HG02623 (cell line): ENCODE measurements around the gene TEN1.
"Not testable (repeated sequence)": the region's sequence is repeated elsewhere in the genome, so short reads cannot be mapped to it uniquely, and the experiment has no call there.

Experiments used
- ATAC-seq: cut with Tn5 transposase; IDR thresholded peaks from one replicate; pipeline ENCODE4 v1.9.1; 2021; ENCODE audit warnings: moderate library complexity; ENCODE audit not compliant: unreplicated experiment

Gene TEN1

GRCh38 chr17:76024353-76024752 lies 45.3 kb downstream of the TEN1 start:
- ATAC-seq: no peak

- no peak for ATAC-seq
These were observed 46.3 kb downstream of the TEN1 start for GRCh38 chr17:76025294-76025693.

DNA sequence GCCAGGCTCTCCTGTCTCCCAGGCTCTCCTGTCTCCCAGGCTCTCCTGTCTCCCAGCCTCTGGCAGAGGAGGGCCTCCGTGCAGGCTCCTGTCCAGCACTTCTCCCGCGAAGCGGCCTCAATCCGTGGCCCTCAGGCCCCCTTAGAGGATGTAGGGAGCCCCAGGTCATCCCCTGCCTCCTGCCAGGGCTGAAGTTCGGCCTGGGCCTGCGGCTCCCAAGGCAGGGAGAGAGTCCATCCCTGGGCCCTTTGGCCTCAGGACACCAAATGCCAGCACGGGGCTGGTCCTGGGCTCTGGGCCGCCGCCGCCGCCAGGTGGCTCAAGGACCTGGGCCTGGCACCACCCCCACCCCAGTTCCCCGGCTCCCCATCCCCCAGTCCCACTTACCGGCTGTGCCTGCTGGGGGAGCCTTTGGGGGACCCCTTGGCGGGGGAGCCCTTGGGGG lies 47.7 kb downstream of the TEN1 start:
- ATAC-seq: no peak

- no peak for ATAC-seq
These were observed 48.3 kb downstream of the TEN1 start, which contains the start of gene EVPL for GRCh38 chr17:76027159-76027839. Gene EVPL (minus strand): TSS chr17:76027306. CDS start chr17:76027198, 108 bp downstream.

GRCh38 chr17:76032073-76032779 lies 53.2 kb downstream of the TEN1 start:
- no peak for ATAC-seq

- ATAC-seq: no peak
These were observed 53.7 kb downstream of the TEN1 start for GRCh38 chr17:76032780-76033108.

DNA sequence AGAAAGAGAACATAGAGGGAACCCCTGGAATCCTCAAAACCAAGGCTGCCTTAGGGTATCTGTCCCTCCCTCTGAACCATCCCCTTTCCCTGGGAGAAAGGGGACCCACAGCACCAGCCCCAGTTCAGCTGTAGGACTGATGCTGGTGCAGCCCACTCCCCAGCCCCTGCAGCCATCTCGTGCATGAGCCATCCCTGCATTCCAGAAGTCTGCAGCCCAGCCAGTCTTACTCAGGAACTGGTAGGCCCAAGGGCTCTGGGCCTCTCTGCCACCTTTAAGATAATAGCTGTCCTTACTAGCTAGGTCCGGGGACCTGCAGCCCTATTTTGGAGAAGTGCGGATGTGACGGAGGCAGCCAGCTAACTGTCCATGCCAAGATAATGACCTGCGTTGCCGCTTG lies 54.1 kb downstream of the TEN1 start:
- no peak for ATAC-seq

- ATAC-seq: no peak
These were observed 55.6 kb downstream of the TEN1 start for GRCh38 chr17:76034428-76035350.

DNA sequence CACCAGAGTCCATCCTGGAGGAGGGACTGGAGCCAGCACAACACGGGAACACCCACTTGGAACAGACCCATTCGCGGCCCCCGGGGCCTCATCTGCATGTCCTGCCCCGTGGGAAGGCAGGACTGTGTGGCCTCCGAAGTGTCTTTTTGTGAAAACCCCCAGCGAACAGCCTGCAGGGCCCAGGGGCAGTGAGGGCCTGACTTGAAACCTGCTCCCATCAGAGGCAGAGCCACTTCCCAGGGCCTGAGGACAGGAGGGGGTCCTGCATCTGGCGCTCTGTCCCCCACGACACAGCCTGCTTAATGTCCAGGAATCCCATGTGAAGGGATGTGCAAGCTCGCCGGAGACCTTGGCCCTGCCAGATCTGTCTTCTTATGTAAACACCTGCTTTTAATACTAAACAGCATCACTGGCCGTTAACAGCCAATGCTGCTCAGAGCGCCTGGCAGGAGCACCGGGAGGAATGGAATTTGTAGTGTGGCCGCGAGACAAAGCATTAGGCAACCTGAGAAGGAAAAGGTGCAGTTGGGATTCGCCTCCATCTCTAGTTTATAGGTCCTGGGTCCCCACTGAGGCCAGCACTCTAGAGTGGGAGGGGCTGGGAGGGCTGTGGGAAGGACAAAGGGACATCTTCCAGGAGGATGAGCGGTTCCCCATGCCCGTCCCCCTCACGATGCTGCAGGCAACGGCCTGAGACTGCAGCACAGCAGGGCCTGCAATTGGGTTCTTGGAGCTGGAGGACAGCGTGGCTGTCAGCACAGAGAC lies 57.6 kb downstream of the TEN1 start:
- ATAC-seq: no peak

DNA sequence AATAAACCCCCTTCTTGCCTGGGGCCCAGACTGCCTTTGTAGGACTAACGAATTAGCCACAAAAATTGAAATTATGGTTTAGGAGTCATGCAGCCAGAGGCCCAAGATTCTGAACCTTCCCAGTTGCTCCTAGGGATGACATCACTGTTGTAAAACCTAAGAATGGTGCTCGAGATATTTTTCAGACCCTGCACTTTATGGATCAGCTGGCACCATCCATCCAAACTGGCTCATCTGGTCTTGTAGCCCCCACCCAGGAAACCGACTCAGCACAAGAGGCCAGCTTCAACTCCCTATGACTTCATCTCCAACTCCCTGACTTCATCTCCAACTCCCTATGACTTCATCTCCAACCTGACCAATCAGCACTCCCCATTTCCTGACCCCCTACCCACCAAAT lies 59.0 kb downstream of the TEN1 start:
- no peak for ATAC-seq

- ATAC-seq: no peak
These were observed 60.1 kb downstream of the TEN1 start for GRCh38 chr17:76039121-76039520.

DNA sequence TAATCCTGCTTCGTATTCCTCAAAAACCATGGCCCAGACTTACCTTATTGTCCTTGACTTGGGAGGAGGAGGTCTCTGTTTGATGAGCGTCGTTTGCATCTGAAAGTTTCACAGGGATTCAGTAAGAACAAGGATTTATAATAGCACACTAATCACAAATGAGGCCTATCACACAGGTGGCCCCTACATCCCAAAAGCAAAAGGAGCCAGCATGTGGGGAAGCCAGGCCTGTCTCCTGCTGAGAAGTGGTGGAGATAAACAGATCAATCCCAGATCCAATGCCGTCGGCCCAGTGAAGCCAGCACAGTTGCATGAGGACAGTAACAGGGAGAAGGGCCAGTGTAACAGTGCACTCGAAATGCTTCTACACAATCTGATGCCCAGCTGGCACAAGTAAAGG lies 61.3 kb downstream of the TEN1 start:
- ATAC-seq: no peak

DNA sequence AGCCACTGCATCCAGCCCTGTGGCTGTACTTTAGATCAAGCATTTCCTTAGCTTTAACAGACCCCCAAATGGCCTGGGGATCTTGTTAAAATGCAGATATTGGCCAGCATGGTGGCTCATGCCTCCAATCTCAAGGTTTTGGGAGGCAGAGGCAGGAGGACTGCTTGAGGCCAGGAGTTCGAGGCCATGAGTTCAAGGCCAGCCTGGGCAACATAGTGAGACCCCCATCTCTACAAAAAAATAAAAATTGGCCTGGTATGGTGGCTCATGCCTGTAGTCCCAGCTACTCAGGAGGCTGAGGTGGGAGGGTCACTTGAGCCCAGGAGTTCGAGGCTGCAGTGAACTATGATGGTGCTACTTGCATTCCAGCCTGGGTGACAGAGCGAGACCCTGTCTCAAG lies 63.8 kb downstream of the TEN1 start:
- ATAC-seq: not testable (repeated sequence)

DNA sequence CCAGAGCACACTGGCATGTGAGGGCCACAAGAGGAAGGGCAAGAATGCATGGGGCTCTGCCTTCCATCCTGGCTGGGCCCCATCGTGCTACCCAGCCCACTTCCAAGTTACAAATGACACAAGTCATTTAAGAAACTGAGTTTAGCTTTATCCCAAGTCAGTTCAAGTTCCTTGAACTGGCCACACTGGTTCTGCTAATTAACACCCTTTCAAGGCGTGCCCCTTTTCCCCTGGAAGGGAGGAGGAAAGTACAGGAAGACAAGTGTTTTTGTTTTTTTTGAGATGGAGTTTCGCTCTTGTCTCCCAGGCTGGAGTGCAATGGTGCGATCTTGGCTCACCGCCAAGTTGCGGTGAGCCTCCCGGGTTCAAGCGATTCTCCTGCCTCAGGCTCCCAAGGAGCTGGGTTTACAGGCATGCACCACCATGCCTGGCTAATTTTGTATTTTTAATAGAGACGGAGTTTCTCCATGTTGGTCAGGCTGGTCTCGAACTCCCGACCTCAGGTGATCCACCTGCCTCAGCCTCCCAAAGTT lies 65.5 kb downstream of the TEN1 start:
- ATAC-seq: not testable (repeated sequence)

DNA sequence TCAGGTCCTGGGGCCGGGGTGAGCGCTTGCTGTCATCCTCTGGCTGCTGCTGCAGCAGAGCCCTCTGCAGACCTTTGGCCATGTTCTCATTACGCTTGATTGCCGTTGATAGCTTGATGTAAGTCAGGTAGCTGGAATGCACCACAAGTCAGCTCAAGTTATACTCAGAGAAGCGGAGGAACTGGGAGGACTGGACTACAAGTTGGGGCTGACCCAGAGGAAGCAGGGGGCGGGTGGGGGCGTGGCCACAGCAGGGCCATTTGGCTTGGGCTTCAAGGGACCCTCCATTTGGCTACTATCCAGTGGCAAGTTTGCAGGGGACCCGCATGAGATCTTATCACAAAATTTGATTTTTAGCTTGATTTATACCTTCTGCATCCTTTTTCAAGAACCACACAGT lies 67.0 kb downstream of the TEN1 start:
- no peak for ATAC-seq

GRCh38 chr17:76048025-76048605 lies 69.1 kb downstream of the TEN1 start:
- ATAC-seq: no peak

GRCh38 chr17:76048711-76049110 lies 69.7 kb downstream of the TEN1 start:
- ATAC-seq: no peak

DNA sequence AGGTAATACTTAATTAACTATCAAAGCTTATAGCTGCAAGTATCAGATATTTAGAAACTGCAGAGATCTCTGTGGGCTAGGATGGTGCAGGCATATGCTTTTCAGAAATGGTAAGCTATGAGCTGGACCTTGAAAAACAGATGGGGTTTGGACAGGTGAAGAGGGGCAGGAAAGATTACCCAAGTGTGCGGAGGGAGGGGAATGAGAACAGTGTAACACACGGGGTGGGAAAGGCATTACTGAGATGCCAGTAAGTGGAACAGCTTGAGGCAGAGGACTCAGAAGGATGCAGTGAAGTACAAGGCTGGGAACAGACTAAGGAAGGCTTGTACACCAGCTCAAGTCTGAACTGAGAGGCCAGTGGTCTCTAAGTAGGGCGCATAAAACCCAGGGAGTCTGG lies 70.2 kb downstream of the TEN1 start:
- no peak for ATAC-seq

DNA sequence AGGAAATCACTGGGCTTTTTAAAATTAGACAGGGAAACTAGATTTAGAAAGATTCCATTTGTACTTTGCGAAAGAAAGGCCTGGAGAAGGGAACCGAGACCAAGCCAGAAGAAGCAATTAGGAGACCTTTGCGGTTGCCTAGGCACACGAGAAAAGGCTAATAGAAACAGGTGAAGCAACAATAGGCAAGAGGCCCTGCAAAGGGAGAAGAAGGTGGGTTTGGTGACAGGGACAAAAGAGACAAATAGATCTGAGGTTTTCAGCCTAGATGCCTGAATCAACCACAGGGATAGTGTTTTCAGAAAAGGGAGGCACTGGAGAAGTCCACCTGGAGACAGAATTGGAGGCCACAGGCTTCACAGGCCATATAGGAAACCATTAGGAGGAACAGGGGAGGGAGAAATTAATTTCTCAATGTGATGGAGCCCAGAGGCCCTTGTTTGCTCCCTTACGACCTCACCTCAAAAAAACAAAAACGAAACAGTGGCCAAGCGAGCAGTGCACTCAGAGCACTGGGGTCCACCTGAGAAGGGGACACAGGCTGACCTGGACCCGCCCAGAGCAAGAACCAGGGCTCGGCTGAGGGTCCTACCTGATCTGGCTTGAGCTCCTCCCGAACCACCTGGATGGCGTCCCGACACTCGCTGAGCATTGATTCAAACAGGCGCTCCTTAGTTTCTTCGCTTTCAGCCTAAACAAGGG lies 70.9 kb downstream of the TEN1 start:
- no peak for ATAC-seq
